Measurements from ENCODE around the gene ABHD17A.

DNA sequence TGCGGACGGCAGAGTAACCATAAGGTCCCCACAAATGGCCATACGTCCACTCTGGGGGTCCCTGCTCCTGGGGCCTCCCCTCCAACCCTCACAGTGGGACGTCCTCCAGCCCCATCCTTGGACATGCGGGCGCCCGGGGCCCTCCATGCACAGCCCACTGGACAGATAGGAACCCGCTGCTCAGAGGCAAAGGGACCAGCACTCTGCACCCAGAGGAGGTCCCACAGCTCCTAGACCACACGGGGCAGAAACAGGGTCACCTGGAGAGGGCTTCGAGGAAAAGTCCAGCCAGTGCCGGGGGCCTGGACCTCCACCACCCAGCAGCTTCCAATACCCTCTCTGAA lies 48.1 kb downstream of the ABHD17A start:
- TF ChIP-seq, protein P1, sequence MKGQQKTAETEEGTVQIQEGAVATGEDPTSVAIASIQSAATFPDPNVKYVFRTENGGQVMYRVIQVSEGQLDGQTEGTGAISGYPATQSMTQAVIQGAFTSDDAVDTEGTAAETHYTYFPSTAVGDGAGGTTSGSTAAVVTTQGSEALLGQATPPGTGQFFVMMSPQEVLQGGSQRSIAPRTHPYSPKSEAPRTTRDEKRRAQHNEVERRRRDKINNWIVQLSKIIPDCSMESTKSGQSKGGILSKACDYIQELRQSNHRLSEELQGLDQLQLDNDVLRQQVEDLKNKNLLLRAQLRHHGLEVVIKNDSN (IDR thresholded peaks at IDR 0.05), result no peak
- no peak for TF ChIP-seq MAX (IDR thresholded peaks at IDR 0.05)
- no peak for TF ChIP-seq RAD21 (IDR thresholded peaks at IDR 0.05; ENCODE audit: low read depth)
- TF ChIP-seq EP300 (IDR thresholded peaks at IDR 0.05; ENCODE audit: borderline replicate concordance), result no peak
- no peak for TF ChIP-seq YY1 (IDR thresholded peaks at IDR 0.05; ENCODE audit: low read depth)
- no peak for TF ChIP-seq TAF1 (IDR thresholded peaks at IDR 0.05; ENCODE audit: low read depth)

Data from Ishikawa (cell line).